Measurements from ENCODE around the gene COPA.

DNA sequence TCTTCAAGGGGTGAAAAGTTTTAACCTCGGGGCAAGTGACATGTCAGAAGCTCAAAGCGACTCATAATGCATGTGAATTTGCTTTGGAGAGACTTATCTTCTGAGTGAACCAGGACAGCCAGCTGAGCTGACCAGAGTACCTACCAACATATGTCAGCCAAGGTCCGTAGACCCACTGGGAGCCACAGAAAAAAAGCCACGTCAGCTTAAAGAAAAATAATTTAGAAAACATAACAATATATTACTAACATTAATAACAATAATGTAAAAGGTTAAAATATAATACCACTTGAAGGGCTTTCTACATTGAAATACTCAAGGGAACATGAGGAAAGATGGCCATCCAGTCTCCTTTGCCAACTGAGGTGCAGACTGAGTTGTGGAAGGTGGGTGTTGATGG lies 65.1 kb downstream of the COPA start:
- TF ChIP-seq RAD21 (IDR thresholded peaks at IDR 0.05; ENCODE audit: low read length) (no peak), EP300 (IDR thresholded peaks at IDR 0.05; ENCODE audit: borderline replicate concordance in 1 of 2, low read depth in 1 of 2, low read length in 1 of 2) (no peak), SMC3 (IDR thresholded peaks at IDR 0.05; ENCODE audit: low read depth, low read length) (no peak), JUND (IDR thresholded peaks at IDR 0.05) (no peak), POLR2AphosphoS5 (IDR thresholded peaks at IDR 0.05; ENCODE audit: low read depth, low read length) (no peak), YY1 (IDR thresholded peaks at IDR 0.05; ENCODE audit: low read depth) (no peak), TAF1 (IDR thresholded peaks at IDR 0.05; ENCODE audit: borderline replicate concordance, low read depth, low read length) (no peak)
- TF ChIP-seq, protein P1, sequence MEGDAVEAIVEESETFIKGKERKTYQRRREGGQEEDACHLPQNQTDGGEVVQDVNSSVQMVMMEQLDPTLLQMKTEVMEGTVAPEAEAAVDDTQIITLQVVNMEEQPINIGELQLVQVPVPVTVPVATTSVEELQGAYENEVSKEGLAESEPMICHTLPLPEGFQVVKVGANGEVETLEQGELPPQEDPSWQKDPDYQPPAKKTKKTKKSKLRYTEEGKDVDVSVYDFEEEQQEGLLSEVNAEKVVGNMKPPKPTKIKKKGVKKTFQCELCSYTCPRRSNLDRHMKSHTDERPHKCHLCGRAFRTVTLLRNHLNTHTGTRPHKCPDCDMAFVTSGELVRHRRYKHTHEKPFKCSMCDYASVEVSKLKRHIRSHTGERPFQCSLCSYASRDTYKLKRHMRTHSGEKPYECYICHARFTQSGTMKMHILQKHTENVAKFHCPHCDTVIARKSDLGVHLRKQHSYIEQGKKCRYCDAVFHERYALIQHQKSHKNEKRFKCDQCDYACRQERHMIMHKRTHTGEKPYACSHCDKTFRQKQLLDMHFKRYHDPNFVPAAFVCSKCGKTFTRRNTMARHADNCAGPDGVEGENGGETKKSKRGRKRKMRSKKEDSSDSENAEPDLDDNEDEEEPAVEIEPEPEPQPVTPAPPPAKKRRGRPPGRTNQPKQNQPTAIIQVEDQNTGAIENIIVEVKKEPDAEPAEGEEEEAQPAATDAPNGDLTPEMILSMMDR (IDR thresholded peaks at IDR 0.05): no peak
